ENCODE measurements around the gene ZNF662.
"Not testable (repeated sequence)": the region's sequence is repeated elsewhere in the genome, so short reads cannot be mapped to it uniquely, and the experiment has no call there.

ZNF662 gene

GRCh38 chr3:42906070-42906847, at the start of gene ZNF662:
TSS of gene ZNF662 (plus strand) at chr3:42906142. CDS start at chr3:42908115, 1,973 bp downstream.
- DNase-seq (ENCODE audit: low spot score): no peak

- no peak for DNase-seq (ENCODE audit: low spot score)
These were observed 49.4 kb upstream of the ZNF662 start for GRCh38 chr3:42856544-42856943.

GRCh38 chr3:42864321-42864950, 41.5 kb upstream of the ZNF662 start:
- no peak for DNase-seq (ENCODE audit: low spot score)

GRCh38 chr3:42865256-42865655, 40.7 kb upstream of the ZNF662 start:
- DNase-seq (ENCODE audit: low spot score): no peak

DNA sequence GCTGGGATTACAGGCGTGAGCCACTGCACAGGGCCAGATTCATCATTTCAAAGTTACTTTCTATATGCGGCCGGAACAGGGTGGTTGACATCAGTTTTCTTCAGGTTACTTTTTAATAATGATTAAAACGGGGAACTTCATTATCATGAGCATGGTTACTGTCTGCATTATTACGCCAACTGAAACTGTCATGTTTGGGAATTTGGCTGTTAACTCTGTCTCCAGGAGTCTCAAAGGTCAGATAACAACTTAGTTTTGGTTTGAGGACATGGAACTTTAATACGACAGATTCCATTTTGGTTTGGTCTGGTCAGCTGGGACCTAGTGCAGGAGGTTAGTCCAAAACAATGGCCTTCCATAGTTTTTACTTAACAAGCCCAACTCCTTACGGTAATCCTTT, 38.8 kb upstream of the ZNF662 start:
- DNase-seq (ENCODE audit: low spot score): no peak

DNA sequence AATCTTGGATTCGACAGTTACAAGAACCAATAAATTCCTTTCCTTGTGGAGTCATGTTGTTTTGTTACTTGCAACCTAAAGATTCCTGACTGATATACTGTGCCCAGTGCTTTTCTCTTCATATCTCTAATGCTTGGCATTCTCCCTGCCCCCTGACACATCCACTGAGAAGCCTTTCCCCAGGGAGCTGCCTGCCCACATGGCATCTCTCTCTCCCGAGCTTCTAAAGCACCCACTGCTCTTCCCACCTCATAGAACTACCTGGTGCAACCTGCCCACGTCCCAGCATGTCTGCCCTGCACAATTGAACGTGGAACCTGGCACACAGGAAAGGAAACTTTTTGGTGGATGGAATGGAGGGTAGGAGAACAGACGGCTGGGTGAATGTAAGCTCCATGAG, 37.1 kb upstream of the ZNF662 start:
- DNase-seq (ENCODE audit: low spot score): no peak

GRCh38 chr3:42871592-42872196, 34.2 kb upstream of the ZNF662 start:
- DNase-seq (ENCODE audit: low spot score): no peak

- no peak for DNase-seq (ENCODE audit: low spot score)
These were observed 33.2 kb upstream of the ZNF662 start for GRCh38 chr3:42872718-42873117.

GRCh38 chr3:42873221-42873982, 32.5 kb upstream of the ZNF662 start:
- no peak for DNase-seq (ENCODE audit: low spot score)

DNA sequence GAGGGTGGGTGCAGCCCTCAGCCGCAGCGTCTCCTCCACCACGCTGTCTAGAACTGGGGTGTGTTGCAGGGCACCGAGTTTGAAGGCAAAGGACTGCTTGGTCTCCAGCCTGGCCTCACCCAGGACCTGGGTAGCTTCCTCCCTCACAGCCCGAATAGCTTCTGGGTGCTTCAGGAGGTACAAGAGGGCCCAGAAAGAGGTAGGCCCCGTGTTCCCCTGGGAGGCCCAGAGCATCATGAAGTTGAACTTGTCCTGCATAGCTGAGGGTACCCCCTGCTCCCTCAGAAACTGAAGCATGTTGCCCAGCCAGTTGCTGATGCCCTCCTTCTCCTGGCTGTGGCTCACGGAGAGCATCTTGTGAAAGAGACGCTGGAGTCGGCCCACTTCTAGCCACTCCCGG, 31.2 kb upstream of the ZNF662 start:
- no peak for DNase-seq (ENCODE audit: low spot score)

DNA sequence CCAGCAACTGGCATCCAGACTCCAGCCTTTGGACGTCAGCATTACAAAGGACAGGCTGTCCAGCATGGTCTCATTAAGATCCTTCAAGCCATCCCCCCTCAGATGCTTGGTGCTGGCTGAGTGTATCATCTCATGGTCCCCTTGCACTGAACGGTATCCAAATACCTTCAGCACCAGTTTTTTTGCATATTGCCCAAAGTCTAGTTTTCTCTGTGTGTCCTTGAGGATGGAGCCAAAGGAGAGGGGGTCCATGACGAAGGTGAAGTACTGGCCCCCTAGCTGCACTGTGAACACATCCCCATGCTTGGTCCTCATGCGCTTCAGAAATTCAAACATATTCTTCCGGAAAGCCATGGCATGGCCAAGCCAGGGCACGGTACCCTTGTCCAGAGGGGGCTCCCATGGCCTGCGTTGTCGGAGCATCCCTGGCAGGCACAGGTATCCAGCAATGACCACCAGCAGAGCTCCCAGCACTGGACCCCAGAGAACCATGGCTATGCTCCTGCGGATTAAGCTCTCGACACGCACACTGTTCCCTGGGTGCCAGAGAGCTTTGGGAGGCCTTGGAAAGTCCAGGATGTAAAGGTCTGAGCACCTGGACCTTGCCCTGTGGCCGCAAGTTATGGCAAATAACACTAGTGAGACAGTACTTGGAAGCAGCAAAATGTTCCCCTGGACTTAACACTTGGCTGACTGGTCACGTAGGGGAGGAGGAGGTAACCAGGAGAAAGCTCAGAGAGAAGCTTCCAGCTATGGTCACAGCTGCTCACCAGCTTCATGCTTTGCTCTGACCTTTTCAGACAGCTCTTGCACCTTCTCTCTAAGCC, 30.4 kb upstream of the ZNF662 start, which contains the start of gene CYP8B1:
TSS of gene CYP8B1 (minus strand) at position 555 of the 827 bp plus-strand sequence. CDS start at position 492, 63 bp downstream.
- no peak for DNase-seq (ENCODE audit: low spot score)

- no peak for DNase-seq (ENCODE audit: low spot score)
These were observed 29.5 kb upstream of the ZNF662 start for GRCh38 chr3:42876401-42876800.

GRCh38 chr3:42876940-42877720, 28.8 kb upstream of the ZNF662 start:
- no peak for DNase-seq (ENCODE audit: low spot score)

DNA sequence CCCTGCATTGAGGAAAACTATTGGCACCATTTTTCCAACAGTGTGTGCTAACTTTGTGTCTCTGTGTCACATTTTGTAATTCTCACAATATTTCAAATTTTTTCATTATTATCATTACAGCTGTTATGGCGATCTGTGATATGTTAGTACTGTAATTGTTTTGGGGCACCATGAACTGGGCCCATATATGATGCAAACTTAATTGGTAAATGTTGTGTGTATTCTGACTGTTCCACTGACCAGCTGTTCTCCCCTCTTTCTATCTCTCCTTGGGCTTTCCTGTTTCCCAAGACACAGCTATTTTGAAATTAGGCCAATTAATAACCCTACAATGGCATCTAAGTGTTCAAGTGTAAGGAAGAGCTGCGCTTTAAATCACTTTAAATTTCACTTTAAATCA, 28.1 kb upstream of the ZNF662 start:
- DNase-seq (ENCODE audit: low spot score): no peak

GRCh38 chr3:42880183-42880582, 25.8 kb upstream of the ZNF662 start:
- DNase-seq (ENCODE audit: low spot score): no peak

- peak; percentile 85 for DNase-seq (ENCODE audit: low spot score)
These were observed 25.1 kb upstream of the ZNF662 start for GRCh38 chr3:42880601-42881451.

DNA sequence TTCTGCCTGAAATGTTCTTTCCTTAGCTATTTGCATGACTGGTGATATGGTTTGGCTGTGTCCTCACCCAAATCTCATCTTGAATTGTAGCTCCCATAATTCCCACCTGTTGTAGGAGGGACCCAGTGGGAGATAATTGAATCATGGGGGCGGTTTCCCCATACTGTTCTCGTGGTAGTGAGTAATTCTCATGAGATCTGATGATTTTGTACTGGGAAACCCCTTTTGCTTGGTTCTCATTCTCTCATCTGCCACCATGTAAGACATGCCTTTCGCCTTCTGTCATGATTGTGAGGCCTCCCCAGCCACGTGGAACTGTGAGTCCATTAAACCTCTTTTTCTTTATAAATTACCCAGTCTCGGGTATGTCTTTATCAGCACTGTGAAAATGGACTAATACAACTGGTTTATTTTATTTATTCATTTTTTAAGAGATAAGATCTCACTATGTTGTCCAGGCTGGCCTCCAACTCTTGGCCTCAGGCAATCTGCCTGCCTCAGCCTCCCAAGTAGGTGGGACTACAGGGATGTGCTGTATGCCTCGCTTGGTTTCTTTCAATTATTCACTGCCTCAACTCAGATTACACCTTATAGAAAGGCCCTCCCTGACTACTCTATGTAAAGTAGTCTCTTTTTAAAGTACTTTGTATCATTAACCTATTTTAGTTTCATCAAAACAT, 22.6 kb upstream of the ZNF662 start:
- not testable (repeated sequence) for DNase-seq (ENCODE audit: low spot score)

DNA sequence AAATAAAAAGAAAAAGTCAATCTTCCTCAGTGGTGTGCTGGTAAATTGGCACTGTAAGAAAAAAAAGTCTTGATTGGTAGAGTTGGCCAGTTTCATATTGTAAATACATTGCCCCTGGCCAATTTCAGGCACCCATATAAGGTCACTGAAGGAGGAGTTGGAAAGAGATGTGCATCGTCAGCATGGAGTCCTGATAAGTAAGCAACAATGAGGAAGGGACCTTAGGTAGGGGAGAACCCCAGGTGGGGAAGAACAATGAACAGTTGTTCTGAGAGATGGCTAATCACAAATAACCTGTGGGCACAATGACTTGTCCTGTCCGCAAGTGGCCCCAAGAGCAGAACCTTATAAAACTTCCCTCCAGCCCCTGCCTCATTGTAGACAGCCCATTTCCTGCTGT, 21.6 kb upstream of the ZNF662 start:
- no peak for DNase-seq (ENCODE audit: low spot score)

- peak; percentile 26 for DNase-seq (ENCODE audit: low spot score)
These were observed 19.6 kb upstream of the ZNF662 start for GRCh38 chr3:42886294-42886822.
